ENCODE data around the gene ERCC3.

DNA sequence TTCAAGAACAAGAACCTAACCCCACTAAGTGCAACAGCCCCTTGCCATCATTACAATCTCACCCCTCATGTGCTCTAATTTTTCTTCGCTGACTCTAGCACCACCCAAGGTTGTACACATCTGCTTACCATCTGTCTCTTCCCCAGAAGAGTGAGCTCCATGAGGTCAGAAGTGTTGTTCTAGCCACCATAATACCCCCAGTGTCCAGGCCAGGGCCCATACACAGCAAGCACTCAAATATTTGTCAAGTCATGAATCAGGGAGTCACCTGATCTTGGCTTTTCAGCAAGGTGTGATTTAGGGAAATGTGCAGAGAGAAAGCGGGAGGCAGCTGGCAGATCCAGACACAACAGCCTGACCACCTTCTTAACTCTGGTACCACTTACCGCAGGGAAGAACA, 5.7 kb downstream of the ERCC3 start:
- TF ChIP-seq, protein P1, sequence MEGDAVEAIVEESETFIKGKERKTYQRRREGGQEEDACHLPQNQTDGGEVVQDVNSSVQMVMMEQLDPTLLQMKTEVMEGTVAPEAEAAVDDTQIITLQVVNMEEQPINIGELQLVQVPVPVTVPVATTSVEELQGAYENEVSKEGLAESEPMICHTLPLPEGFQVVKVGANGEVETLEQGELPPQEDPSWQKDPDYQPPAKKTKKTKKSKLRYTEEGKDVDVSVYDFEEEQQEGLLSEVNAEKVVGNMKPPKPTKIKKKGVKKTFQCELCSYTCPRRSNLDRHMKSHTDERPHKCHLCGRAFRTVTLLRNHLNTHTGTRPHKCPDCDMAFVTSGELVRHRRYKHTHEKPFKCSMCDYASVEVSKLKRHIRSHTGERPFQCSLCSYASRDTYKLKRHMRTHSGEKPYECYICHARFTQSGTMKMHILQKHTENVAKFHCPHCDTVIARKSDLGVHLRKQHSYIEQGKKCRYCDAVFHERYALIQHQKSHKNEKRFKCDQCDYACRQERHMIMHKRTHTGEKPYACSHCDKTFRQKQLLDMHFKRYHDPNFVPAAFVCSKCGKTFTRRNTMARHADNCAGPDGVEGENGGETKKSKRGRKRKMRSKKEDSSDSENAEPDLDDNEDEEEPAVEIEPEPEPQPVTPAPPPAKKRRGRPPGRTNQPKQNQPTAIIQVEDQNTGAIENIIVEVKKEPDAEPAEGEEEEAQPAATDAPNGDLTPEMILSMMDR (IDR thresholded peaks at IDR 0.05; ENCODE audit: borderline replicate concordance, extremely low read depth, low read length, poor library complexity, severe bottlenecking): no peak
- TF ChIP-seq EZH2 (IDR thresholded peaks at IDR 0.05; ENCODE audit: borderline replicate concordance, low read depth, low read length, severe bottlenecking): no peak

Data from DND-41 (cell line).